PC-9 (cell line): ENCODE data around the gene ARF3.

Experiments used
- EZH2 ChIP-seq: fragments of 200-600 bp; sonication (generic); IDR thresholded peaks from 2 replicates; pipeline ENCODE4 v1.8.0; 2017; ENCODE audit warnings: antibody characterized with exemption, low read depth
- TF ChIP-seq, protein P1 (sequence below): fragments of 200-600 bp; sonication (generic); conservative IDR thresholded peaks from 2 replicates; pipeline ENCODE4 v1.6.1; 2017; ENCODE audit warnings: mixed run types, antibody characterized with exemption, mild to moderate bottlenecking, moderate library complexity

DNA sequence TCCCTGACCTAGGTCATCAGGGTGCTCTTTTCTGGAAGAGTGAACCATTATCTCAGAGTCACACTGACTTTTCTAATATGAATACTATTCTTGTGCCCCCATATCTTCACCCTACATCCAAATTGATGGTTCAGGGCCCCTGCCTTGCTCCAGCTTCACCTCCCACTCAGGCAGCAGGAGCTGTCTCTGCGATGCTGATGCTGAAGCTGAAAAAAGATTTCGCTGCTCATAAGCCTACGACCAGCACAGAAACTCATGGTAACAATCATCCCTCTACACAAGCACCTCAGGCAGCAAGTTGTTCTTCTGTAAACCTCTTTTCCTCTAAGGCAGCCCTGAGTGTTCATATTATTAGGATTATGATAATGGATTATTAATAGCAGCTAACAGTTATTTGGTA, 3.2 kb downstream of the ARF3 start:
- TF ChIP-seq, protein P1, sequence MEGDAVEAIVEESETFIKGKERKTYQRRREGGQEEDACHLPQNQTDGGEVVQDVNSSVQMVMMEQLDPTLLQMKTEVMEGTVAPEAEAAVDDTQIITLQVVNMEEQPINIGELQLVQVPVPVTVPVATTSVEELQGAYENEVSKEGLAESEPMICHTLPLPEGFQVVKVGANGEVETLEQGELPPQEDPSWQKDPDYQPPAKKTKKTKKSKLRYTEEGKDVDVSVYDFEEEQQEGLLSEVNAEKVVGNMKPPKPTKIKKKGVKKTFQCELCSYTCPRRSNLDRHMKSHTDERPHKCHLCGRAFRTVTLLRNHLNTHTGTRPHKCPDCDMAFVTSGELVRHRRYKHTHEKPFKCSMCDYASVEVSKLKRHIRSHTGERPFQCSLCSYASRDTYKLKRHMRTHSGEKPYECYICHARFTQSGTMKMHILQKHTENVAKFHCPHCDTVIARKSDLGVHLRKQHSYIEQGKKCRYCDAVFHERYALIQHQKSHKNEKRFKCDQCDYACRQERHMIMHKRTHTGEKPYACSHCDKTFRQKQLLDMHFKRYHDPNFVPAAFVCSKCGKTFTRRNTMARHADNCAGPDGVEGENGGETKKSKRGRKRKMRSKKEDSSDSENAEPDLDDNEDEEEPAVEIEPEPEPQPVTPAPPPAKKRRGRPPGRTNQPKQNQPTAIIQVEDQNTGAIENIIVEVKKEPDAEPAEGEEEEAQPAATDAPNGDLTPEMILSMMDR = no peak
- no peak for TF ChIP-seq EZH2
